A549 treated with GW870086 at 1 μM for 4 hours (cell line): ENCODE results near the gene DAGLA. TPM values are rescaled to one million over a fixed set of nuclear protein-coding genes. Genes with fewer than 3 reads are reported as not detected.

ENCODE experiments used
- total RNA-seq: library from RNA; stranded (reverse); fragments of 200-300 nt; extraction: Qiagen RNA extraction; gene quantifications from 5 replicates; pipeline ENCODE4 v1.2.3, GENCODE V29; 2022; ENCODE audit warnings: low read depth

DAGLA gene
- total RNA-seq: 5.1 to 8.2 TPM (median 7.1 TPM) in 5 replicates

GRCh38 chr11:61679893-61680621, at the start of gene DAGLA:
Gene DAGLA, plus strand, starts transcription at chr11:61680391. Its CDS starts 39,765 bp downstream, at chr11:61720156.

GRCh38 chr11:61752117-61752924, 72.1 kb downstream of the DAGLA start, which contains the start of gene MYRF:
Gene MYRF, plus strand, starts transcription at chr11:61752636. Its CDS starts 109 bp downstream, at chr11:61752745.

GRCh38 chr11:61792310-61793082, 112.3 kb downstream of the DAGLA start, which contains the start of the genes FEN1 and TMEM258:
Gene FEN1, plus strand, starts transcription at chr11:61792911. Its CDS starts 2,451 bp downstream, at chr11:61795362.
Gene TMEM258, minus strand, starts transcription at chr11:61792599. Its CDS starts 41 bp downstream, at chr11:61792558.

Other genes with a start within 250 kb of the DAGLA start
- gene LRRC10B, start 171.6 kb upstream of the DAGLA start, total RNA-seq: 0.09 to 0.21 TPM (median 0.17 TPM) in 5 replicates
- 0.96 to 2.0 TPM (median 1.5 TPM) in 5 replicates for gene SYT7, start 99.3 kb upstream of the DAGLA start, total RNA-seq
- gene MYRF, start 72.2 kb downstream of the DAGLA start, total RNA-seq: 15.9 to 22.9 TPM (median 20.8 TPM) in 5 replicates
- 216 to 266 TPM (median 234 TPM) in 5 replicates for gene TMEM258, start 112.2 kb downstream of the DAGLA start, total RNA-seq
- gene FEN1, start 112.5 kb downstream of the DAGLA start, total RNA-seq: 88.3 to 103 TPM (median 98.3 TPM) in 5 replicates
- gene FADS1, start 136.6 kb downstream of the DAGLA start, total RNA-seq: 119 to 158 TPM (median 150 TPM) in 5 replicates
- 265 to 340 TPM (median 308 TPM) in 5 replicates for gene FADS2, start 147.9 kb downstream of the DAGLA start, total RNA-seq
- gene FADS3, start 211.2 kb downstream of the DAGLA start, total RNA-seq: 49.6 to 65.9 TPM (median 63.9 TPM) in 5 replicates
- 12.8 to 15.7 TPM (median 14.5 TPM) in 5 replicates for gene RAB3IL1, start 237.2 kb downstream of the DAGLA start, total RNA-seq